HTERT RPE-1 (cell line): ENCODE measurements around the gene TOR1AIP2.
"Not testable (repeated sequence)": the region's sequence is repeated elsewhere in the genome, so short reads cannot be mapped to it uniquely, and the experiment has no call there.

Experiments used
- in situ Hi-C: fragments of 300-500 bp; cut with MboI; formaldehyde crosslinking; loops from 4 replicates; pipeline ENCODE4 v1.14.3; 2020; ENCODE audit warnings: low sequenced_read_pairs

Gene TOR1AIP2

GRCh38 chr1:179808503-179808902, 69.1 kb downstream of the TOR1AIP2 start:
- in situ Hi-C loops = no loop called here

DNA sequence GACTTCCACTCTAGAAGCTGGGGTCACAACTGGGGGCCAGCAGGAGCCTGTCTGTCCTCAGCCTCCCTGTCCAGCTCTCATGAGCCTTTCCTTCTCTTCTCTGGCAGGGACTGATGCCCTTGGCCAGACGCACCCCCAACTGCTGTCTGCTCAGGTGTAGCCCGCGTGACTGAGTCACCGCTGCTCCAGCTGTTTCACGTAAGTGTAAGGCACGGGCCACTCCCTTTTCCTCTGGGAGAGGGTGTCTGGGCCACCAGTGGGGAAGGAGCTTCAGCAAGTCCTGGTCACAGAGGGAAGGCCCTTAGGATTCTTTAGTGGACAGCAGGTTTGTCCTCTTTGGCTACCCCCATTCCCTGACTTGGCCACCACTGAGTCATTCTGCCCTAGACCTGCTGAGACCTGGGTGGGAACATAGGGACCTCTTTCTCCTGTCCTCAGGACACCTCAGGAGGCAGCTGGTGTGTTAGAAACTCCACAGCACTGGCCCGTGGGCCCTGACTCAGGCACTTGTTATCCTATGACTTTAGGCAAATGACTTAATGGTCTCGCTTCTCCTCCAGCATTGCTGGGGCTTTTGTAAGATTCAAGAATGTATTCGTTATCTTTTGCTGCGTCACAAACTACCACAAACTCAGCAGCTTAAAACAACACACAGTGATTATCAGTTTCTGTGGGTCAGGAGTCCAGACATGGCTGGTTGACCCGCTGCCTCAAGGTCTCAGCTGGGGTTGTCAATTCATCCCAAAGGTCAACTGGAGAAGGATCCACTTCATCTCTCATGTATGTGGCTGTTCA, 69.7 kb downstream of the TOR1AIP2 start:
- in situ Hi-C loops = no loop called here

DNA sequence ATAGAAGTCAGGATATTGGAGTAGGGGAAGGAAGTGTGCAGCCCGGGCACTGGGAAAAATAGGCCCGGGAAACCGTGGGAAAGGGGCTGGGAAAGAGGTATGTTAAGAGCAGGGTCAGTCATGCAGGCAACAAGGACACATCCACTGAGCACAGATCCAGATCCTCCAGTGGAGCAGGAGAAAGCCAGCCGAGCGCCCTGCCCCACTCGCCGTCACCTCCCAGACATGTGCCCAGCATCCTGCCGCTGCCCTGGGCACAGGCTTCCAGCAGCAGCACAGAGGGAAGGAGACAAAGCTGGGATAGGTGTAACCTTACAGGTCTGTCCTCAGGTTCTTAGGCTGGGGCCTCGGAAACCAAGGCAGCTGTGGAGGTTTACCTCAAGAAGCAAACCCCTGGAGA, 70.3 kb downstream of the TOR1AIP2 start:
- in situ Hi-C loops = no loop called here

GRCh38 chr1:179806333-179806732, 71.3 kb downstream of the TOR1AIP2 start:
- in situ Hi-C loops = no loop called here

- in situ Hi-C loops = no loop called here
Observed at GRCh38 chr1:179805291-179806195, 72.1 kb downstream of the TOR1AIP2 start.

DNA sequence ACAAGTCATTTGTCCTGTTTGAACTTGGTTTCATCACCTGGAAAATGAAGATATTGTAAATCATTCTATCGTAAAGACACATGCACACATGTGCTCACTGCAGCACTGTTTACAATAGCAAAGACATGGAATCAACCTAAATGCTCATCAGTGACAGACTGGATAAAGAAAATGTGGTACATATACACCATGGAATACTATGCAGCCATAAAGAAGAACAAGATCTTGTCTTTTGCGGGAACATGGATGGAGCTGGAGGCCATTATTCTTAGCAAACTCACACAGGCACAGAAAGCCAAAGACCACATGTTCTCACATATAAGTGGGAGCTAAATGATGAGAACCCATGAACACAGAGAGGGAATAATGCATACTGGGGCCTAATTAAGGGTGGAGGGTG, 73.2 kb downstream of the TOR1AIP2 start:
- in situ Hi-C loops = not testable (repeated sequence)

GRCh38 chr1:179803918-179804317, 73.7 kb downstream of the TOR1AIP2 start:
- in situ Hi-C loops = no loop called here

GRCh38 chr1:179803104-179803503, 74.5 kb downstream of the TOR1AIP2 start:
- in situ Hi-C loops = no loop called here

GRCh38 chr1:179800481-179800880, 77.1 kb downstream of the TOR1AIP2 start:
- in situ Hi-C loops = no loop called here

- in situ Hi-C loops = no loop called here
Observed at GRCh38 chr1:179798864-179799516, 78.6 kb downstream of the TOR1AIP2 start.

- in situ Hi-C loops = no loop called here
Observed at GRCh38 chr1:179798213-179798863, 79.3 kb downstream of the TOR1AIP2 start.

GRCh38 chr1:179794669-179795068, 82.9 kb downstream of the TOR1AIP2 start:
- in situ Hi-C loops = no loop called here

- in situ Hi-C loops = no loop called here
Observed at GRCh38 chr1:179794146-179794545, 83.5 kb downstream of the TOR1AIP2 start.

GRCh38 chr1:179793281-179793680, 84.3 kb downstream of the TOR1AIP2 start:
- in situ Hi-C loops = no loop called here
